NCI-H345 treated with DMSO at 0.1 percent for 48 hours (cell line): Measurements from ENCODE around the gene MNDA.
"Not testable (repeated sequence)": the region's sequence is repeated elsewhere in the genome, so short reads cannot be mapped to it uniquely, and the experiment has no call there.

ENCODE experiments used
- DNase-seq: peaks from one replicate; lab custom pipeline; 2025; ENCODE audit not compliant: unreplicated experiment; lab: John Stamatoyannopoulos, UW

Gene MNDA

DNA sequence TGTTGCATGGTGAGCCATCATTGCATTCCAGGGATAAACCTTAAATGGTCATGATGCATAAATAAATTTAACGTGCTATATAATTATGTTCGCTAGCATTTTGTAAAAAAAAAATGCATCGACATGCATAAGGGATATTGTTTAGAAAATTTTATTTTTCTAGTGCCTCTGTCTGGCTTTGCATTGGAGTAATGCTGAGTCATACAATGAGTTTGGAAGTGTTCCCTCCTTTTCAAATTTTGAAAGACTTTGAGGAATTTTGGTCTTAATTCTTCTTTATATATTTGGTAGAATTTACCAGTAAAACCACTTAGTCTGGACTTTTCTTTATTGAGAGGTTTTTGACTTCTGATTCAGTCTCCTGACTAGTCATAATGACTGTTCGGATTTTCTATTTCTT lies 4.9 kb downstream of the MNDA start:
- no peak for DNase-seq

DNA sequence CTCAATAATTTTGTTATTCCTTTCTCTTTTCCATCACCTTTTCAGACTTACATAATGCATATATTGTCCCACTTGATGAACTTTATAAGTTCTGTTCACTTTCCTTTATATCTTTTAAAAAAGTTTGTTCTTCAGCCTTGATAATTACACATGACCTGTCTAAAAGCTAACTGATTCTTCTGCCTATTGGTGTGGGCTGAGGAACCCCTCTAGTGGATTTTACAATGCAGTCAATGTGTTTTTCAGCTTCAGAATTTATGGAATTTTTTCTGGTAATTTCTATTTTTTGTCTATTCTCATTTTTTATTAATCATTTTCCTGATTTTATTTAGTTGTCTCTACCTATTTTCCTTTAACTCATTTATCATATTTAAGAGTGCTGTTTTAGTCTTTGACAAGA lies 7.5 kb downstream of the MNDA start:
- no peak for DNase-seq

DNA sequence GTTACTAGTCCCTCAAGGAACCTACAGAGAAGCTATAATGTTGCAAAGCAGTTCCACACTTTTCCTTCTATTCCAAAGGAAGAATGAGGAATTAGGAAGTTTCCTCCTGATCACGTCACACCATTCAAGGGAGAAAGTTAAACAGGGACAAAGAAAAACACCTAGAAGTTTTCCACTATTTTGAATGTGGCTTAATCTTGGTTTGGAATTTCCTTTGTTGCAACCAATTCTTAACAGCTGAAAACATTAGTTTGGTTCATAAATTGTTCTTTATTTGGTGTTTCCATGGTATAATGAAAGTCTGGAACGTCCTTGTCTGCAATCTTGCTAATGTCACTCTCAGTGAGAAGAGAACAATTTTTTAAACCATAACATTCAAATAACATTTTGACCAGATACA lies 8.4 kb downstream of the MNDA start:
- no peak for DNase-seq

DNA sequence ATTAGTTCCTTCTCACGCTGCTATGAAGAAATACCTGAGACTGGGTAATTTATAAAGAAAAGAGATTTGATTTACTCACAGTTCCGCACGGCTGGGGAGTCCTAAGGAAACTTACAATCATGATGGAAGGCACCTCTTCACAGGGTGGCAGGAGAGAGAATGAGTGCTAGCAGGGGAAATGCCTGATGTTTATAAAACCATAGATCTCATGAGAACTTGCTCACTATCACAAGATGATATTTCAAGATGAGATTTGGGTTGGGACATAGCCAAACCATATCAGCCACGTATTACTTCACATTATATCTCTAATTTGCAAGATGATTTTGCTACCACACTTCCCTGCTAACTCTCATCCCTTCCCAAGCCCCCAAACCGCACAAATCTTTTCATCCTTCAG lies 9.1 kb downstream of the MNDA start:
- no peak for DNase-seq

DNA sequence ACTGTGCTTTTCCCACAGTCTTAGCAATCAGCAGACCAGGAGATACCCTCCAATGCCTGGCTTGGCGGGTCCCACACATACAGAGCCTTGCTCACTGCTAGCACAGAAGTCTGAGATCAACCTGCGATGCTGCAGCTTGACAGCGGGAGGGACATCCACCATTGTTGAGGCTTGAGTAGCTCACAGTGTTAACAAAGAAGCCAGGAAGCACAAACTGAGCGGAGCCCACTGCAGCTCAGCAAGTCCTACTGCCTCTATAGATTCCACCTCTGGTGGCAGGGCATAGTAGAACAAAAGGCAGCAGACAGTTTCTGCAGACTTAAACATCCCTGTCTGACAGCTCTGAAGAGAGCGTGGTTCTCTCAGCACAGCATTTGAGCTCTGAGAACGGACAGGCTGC lies 33.4 kb downstream of the MNDA start:
- DNase-seq = no peak

DNA sequence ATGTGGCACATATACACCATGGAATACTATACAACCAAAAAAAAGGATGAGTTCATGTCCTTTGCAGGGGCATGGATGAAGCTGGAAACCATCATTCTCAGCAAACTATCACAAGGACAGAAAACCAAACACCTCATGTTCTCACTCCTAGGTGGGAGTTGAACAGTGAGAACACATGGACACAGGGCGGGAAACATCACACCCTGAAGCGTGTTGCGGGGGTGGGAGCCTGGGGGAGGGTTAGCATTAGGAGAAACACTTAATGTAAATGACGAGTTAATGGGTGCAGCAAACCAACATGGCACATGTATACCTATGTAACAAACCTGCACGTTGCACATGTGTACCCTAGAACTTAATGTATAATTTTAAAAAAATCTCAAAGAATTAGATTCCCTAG lies 39.3 kb downstream of the MNDA start:
- not testable (repeated sequence) for DNase-seq

DNA sequence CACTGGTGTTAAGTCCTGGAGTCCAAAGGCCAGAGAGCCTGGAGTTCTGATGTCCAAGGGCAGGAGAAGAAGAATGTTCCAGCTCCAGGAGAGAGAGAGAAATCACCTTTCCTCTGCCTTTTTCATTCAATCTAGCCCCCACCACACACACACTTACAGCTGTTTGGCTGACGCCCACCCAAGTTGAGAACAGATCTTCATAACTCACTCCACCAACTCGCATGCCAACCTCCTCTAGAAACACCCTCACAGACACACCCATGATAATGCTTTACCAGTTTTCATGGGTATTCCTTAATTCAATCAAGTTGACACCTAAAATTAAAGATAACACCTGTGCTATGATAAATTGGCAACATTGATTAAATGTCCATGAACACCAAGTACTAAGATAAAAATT lies 42.0 kb downstream of the MNDA start:
- no peak for DNase-seq

DNA sequence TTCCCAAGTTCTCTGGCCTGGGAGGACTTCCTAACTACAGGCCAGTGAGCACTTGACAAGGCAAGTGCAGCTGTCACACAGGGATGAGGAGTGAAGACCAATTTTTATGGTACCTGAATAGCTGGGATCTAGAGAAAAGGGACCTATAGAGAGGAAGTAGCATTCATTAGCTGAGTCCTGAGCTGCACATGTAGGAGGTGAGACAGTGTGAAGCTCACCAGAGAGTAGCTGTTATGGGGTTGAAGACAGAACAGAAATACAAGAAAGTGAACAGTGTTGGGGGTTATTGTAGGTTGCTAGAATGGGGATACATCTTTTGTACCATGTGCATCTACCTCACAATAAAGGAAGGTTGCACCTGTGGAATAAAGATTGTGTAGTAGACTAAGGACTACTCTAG lies 62.5 kb downstream of the MNDA start:
- DNase-seq = no peak

DNA sequence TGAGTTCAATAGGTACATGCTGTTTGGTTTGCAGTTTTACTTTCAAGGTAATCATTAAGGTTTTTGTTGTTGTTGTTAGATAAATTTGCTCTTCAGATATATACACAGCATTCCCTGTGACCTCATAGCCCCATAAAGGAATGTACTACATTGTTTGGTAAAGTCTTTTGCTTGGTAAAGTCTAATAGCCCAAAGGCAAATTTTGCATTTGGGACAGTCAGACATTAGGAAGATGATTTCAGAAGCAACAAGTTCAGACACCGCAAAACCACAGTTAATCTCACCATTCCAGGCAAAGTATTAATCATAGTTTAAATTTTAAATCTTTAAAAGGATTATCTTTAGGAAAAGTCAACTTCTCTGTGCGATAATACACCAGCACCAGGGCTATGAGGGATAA lies 67.6 kb downstream of the MNDA start:
- no peak for DNase-seq
